B cell (primary cell): Measurements from ENCODE around the gene CHST15. TPM values are rescaled to one million over a fixed set of nuclear protein-coding genes. Genes with fewer than 3 reads are reported as not detected.

Source experiments
- ATAC-seq: fragments of 200-7000 bp; cut with Tn5 transposase; one replicate; pipeline ENCODE4 v1.10.0; 2021; ENCODE audit warnings: low read depth, mild to moderate bottlenecking, moderate number of reproducible peaks, moderate library complexity
- CTCF ChIA-PET: fragments of 350-600 bp; sonication (Branson Sonifier 250); formaldehyde crosslinking; loops from one replicate; lab custom pipeline; 2021; ENCODE audit warnings: antibody characterized with exemption, inconsistent platforms; lab: Charles Lee
- POLR2A ChIA-PET: fragments of 350-600 bp; sonication (Branson Sonifier 250); formaldehyde crosslinking; loops from one replicate; lab custom pipeline; 2021; ENCODE audit warnings: antibody characterized with exemption; lab: Charles Lee
- DNase-seq: peaks from one replicate; pipeline ENCODE4 v3.0.0; 2013
- H2AFZ ChIP-seq: 2 replicates; pipeline ENCODE4 v1.6.1; 2012; ENCODE audit warnings: mild to moderate bottlenecking, low read depth, low read length; ENCODE audit not compliant: insufficient read depth, poor library complexity, severe bottlenecking
- H3K27ac ChIP-seq, 2 donors: 1 replicate in 1 of 2; 2 replicates in 1 of 2; pipeline ENCODE4 v1.5.1; 2012 to 2013; ENCODE audit warnings: low read length in 2 of 2, mild to moderate bottlenecking in 2 of 2, moderate library complexity in 1 of 2
- H3K27me3 ChIP-seq, 4 experiments: fragments of 200-600 bp in 1 of 4; sonication (generic) in 1 of 4; replicated peaks in 1 of 4; 1 replicate in 2 of 4; 2 replicates in 2 of 4; pipeline versions ENCODE4 v1.6.1 to v1.7.0; 2013 to 2016; ENCODE audit warnings: low read length in 3 of 4, mild to moderate bottlenecking in 2 of 4, mixed read lengths in 1 of 4, moderate library complexity in 1 of 4; ENCODE audit not compliant: insufficient read depth in 4 of 4, control insufficient read depth in 3 of 4; ENCODE audit errors: control extremely low read depth in 1 of 4
- H3K36me3 ChIP-seq, 2 experiments: replicated peaks in 1 of 2; 1 replicate in 1 of 2; 2 replicates in 1 of 2; pipeline versions ENCODE4 v1.6.1 to v1.7.1; 2013; ENCODE audit warnings: low read length in 1 of 2; ENCODE audit not compliant: insufficient read depth in 2 of 2, control insufficient read depth in 1 of 2; ENCODE audit errors: control extremely low read depth in 1 of 2, extremely low read depth in 1 of 2
- H3K4me1 ChIP-seq, 2 donors: fragments of 200-600 bp in 1 of 2; sonication (generic) in 1 of 2; 1 replicate in 1 of 2; 2 replicates in 1 of 2; pipeline versions ENCODE4 v1.5.1 to v1.6.1; 2013 to 2017; ENCODE audit warnings: low read length in 2 of 2; ENCODE audit not compliant: control insufficient read depth in 2 of 2, insufficient read depth in 2 of 2
- H3K4me2 ChIP-seq: replicated peaks from 2 replicates; pipeline ENCODE3; 2012; ENCODE audit warnings: mild to moderate bottlenecking, low read depth, low read length; ENCODE audit not compliant: poor library complexity, severe bottlenecking
- H3K4me3 ChIP-seq, 5 experiments: fragments of 200-600 bp in 1 of 5; sonication (generic) in 1 of 5; 1 replicate in 3 of 5; 2 replicates in 2 of 5; pipeline versions ENCODE4 v1.5.1 to v1.7.0; 2011 to 2016; ENCODE audit warnings: low read length in 4 of 5, mild to moderate bottlenecking in 4 of 5, low read depth in 2 of 5, control low read depth in 1 of 5, moderate library complexity in 1 of 5; ENCODE audit not compliant: insufficient read depth in 1 of 5; ENCODE audit errors: control extremely low read depth in 1 of 5, extremely low read depth in 1 of 5
- H3K79me2 ChIP-seq: fragments of 200-600 bp; sonication (generic); one replicate; pipeline ENCODE4 v1.6.0; 2016; ENCODE audit warnings: low read length; ENCODE audit not compliant: control insufficient read depth, insufficient read depth
- H3K9ac ChIP-seq: fragments of 200-600 bp; sonication (generic); 2 replicates; pipeline ENCODE4 v1.6.1; 2017; ENCODE audit warnings: mild to moderate bottlenecking, low read length, moderate library complexity
- H3K9me3 ChIP-seq, 3 donors: one replicate each; pipeline versions ENCODE4 v1.6.1 to v1.7.1; 2013; ENCODE audit warnings: low read length in 2 of 3; ENCODE audit not compliant: control insufficient read depth in 2 of 3, insufficient read depth in 1 of 3; ENCODE audit errors: control extremely low read depth in 1 of 3
- H4K20me1 ChIP-seq: 2 replicates; pipeline ENCODE4 v1.6.0; 2012; ENCODE audit warnings: mild to moderate bottlenecking, low read length; ENCODE audit not compliant: insufficient read depth, control insufficient read depth, poor library complexity, severe bottlenecking
- H3K27ac Mint-ChIP-seq: one replicate; pipeline ENCODE4 v1.8.0; 2021; ENCODE audit warnings: mixed read lengths
- H3K27me3 Mint-ChIP-seq: one replicate; pipeline ENCODE4 v1.8.0; 2021; ENCODE audit warnings: mixed read lengths
- H3K4me1 Mint-ChIP-seq: one replicate; pipeline ENCODE4 v1.8.0; 2021; ENCODE audit warnings: mixed read lengths
- H3K4me3 Mint-ChIP-seq: one replicate; pipeline ENCODE4 v1.8.0; 2021; ENCODE audit warnings: mixed read lengths
- H3K9me3 Mint-ChIP-seq: one replicate; pipeline ENCODE4 v1.8.0; 2022; ENCODE audit warnings: mixed read lengths; ENCODE audit not compliant: insufficient read depth
- EZH2 ChIP-seq: IDR thresholded peaks from 2 replicates; pipeline ENCODE4 v1.6.1; 2012; ENCODE audit warnings: borderline replicate concordance, low read depth, mild to moderate bottlenecking, moderate library complexity, low read length; ENCODE audit not compliant: insufficient read depth, poor library complexity, severe bottlenecking
- WGBS: methylation state at CpG from one replicate; pipeline ENCODE4 v1.1.5; 2013; ENCODE audit warnings: missing lambda C conversion rate; ENCODE audit not compliant: insufficient coverage; 5-methylcytosine and 5-hydroxymethylcytosine counted together
- intact Hi-C: fragments of 100-400 bp; cut with micrococcal nuclease; formaldehyde crosslinking; loops from one replicate; pipeline ENCODE4 v1.10.0; 2022
- polyA plus RNA-seq: library from polyadenylated mRNA; depleted of rRNA; stranded (reverse); fragments of >200 nt; gene quantifications from 2 replicates; pipeline ENCODE4 v1.2.3, GENCODE V29; 2012
- total RNA-seq, 2 donors: library from RNA; stranded (reverse); fragments of 120-200 nt in 1 of 2; gene quantifications; 1 replicate in 1 of 2; 2 replicates in 1 of 2; pipeline versions ENCODE4 v1.2.3 to v1.2.4, GENCODE V29; 2013 to 2022
- TF ChIP-seq, protein P1 (sequence below): fragments of 200-600 bp; IDR thresholded peaks from one replicate; pipeline ENCODE4 v1.8.0; 2022; ENCODE audit warnings: antibody characterized with exemption, mild to moderate bottlenecking

The CHST15 gene
- total and polyA plus RNA-seq, 2 donors (not counting 1 experiment from before 2014, with no cell fraction given), result 17.9 to 75.4 TPM

DNA sequence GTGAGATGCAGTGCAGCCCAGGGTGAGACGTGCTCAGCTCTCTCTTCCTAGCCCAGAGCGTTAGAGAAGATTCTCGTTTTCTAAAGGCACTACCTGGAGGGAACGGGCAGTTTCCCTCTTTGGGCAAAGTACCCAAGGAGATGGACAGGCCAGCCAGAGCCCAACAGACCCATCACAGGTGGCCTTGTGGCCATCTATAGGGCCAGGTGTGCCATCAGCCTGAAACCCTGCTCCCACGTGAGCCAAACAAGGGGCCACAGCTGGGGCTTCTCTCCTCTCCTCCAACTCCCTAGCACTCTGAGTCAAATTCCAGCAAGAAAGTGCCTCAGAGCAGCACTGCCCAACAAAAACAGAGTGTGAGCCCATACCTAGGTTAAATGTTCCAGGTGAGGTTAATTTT, 22.3 kb downstream of the CHST15 start:
- Histone ChIP-seq H3K27me3 (no peaks in the 10 kb centered on the region), H3K4me3 (no peak overlapping the region), H4K20me1 (peaks cover 45% of the 10 kb centered on the region), H2AFZ (no peak overlapping the region), H3K4me1 (peaks cover 93 to 97% of the 10 kb centered on the region in 2 donors), H3K9me3 (no peaks in the 10 kb centered on the region), H3K79me2 (peaks cover 72% of the 10 kb centered on the region), H3K36me3 (peaks cover 0 to 5% of the 10 kb centered on the region in 2 experiments), H3K4me2 (no peak overlapping the region), H3K9ac (no peak overlapping the region), H3K27ac (no peak overlapping the region)
- peak overlapping the region; percentile 7 for H3K4me3 Mint-ChIP-seq
- no peaks in the 10 kb centered on the region for H3K27me3 Mint-ChIP-seq
- intact Hi-C loops, result loop anchor here (5.0 kb wide), 1 partner anchor 34 kb away; no protein-coding TSS in a partner anchor
- WGBS, result 93% methylated on average over 5 of the region's 5 CpGs
- no peak for ATAC-seq
- peaks cover 84% of the 10 kb centered on the region for H3K4me1 Mint-ChIP-seq
- TF ChIP-seq EZH2, result no peak
- TF ChIP-seq, protein P1, sequence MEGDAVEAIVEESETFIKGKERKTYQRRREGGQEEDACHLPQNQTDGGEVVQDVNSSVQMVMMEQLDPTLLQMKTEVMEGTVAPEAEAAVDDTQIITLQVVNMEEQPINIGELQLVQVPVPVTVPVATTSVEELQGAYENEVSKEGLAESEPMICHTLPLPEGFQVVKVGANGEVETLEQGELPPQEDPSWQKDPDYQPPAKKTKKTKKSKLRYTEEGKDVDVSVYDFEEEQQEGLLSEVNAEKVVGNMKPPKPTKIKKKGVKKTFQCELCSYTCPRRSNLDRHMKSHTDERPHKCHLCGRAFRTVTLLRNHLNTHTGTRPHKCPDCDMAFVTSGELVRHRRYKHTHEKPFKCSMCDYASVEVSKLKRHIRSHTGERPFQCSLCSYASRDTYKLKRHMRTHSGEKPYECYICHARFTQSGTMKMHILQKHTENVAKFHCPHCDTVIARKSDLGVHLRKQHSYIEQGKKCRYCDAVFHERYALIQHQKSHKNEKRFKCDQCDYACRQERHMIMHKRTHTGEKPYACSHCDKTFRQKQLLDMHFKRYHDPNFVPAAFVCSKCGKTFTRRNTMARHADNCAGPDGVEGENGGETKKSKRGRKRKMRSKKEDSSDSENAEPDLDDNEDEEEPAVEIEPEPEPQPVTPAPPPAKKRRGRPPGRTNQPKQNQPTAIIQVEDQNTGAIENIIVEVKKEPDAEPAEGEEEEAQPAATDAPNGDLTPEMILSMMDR, result no peak
- no peaks in the 10 kb centered on the region for H3K9me3 Mint-ChIP-seq
- ChIA-PET CTCF (interaction anchor here (1.2 to 1.9 kb wide), 5 partner anchors 13 to 318 kb away, joined by 3 to 7 read pairs (median 4); no protein-coding TSS in a partner anchor), POLR2A (interaction anchor here (1.5 kb wide), 2 partner anchors 20 to 22 kb away, joined by 4 to 5 read pairs; partner anchors contain the start of gene CHST15)
- DNase-seq, result no peak
- H3K27ac Mint-ChIP-seq, result peak overlapping the region; percentile 26

DNA sequence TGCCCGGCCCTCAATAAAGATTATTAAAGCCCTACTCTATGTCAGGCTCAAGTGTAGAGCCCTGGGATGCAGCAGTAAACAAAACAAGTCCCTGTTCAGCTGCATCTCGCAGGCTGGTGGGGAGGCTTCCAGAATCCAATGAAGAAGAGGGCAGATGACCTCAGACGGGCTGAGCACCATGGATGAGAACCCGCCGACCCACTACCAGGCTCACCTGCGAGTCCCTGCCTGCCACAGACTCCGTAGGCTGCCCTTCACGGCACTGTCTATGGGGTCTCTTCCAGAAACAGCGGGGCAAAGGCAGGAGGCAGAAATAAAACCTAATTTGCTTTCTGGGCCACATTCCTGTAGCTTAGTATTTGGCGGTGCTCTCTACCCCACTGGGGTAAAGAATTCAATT, 22.7 kb downstream of the CHST15 start:
- no peak for TF ChIP-seq EZH2
- TF ChIP-seq, protein P1, result no peak
- Histone ChIP-seq H2AFZ (no peak overlapping the region), H3K27me3 (no peaks in the 10 kb centered on the region), H3K9me3 (no peaks in the 10 kb centered on the region), H3K36me3 (peaks cover 0 to 5% of the 10 kb centered on the region in 2 experiments), H3K9ac (no peak overlapping the region), H4K20me1 (peaks cover 45% of the 10 kb centered on the region), H3K4me3 (no peak overlapping the region), H3K27ac (no peak overlapping the region), H3K4me1 (peaks cover 92 to 97% of the 10 kb centered on the region in 2 donors), H3K4me2 (no peak overlapping the region), H3K79me2 (peaks cover 74% of the 10 kb centered on the region)
- ATAC-seq, result no peak
- intact Hi-C loops, result loop anchor here (5.0 kb wide), 1 partner anchor 33 kb away; no protein-coding TSS in a partner anchor
- no peak for DNase-seq
- CTCF ChIA-PET, result interaction anchor here (1.4 kb wide), 1 partner anchor 29 kb away, joined by 4 read pairs; no protein-coding TSS in a partner anchor
- H3K27me3 Mint-ChIP-seq, result no peaks in the 10 kb centered on the region
- H3K27ac Mint-ChIP-seq, result peak overlapping the region; percentile 26
- no peaks in the 10 kb centered on the region for H3K9me3 Mint-ChIP-seq
- over 99% methylated on average over 9 of the region's 10 CpGs for WGBS
- no peak overlapping the region for H3K4me3 Mint-ChIP-seq
- POLR2A ChIA-PET, result interaction anchor here (1.5 kb wide), 1 partner anchor 23 kb away, joined by 5 read pairs; the partner anchor contains the start of gene CHST15
- H3K4me1 Mint-ChIP-seq, result peaks cover 83% of the 10 kb centered on the region
